Rectal smooth muscle tissue (tissue), 1 donor: ENCODE results near the gene SNRNP70.
A peak's percentile ranks its signal among the peaks of the same experiment; 100 is the strongest.
"Not testable (repeated sequence)": the region's sequence is repeated elsewhere in the genome, so short reads cannot be mapped to it uniquely, and the experiment has no call there.

ENCODE experiments used
- H3K27ac ChIP-seq: one replicate; pipeline ENCODE4 v1.7.0; 2013; ENCODE audit warnings: low read depth, low read length, inconsistent platforms
- H3K27me3 ChIP-seq: one replicate; pipeline ENCODE4 v1.7.0; 2013; ENCODE audit warnings: low read length; ENCODE audit not compliant: control insufficient read depth, insufficient read depth
- H3K36me3 ChIP-seq: one replicate; pipeline ENCODE4 v1.7.0; 2013; ENCODE audit warnings: low read length; ENCODE audit not compliant: control insufficient read depth, insufficient read depth
- H3K4me1 ChIP-seq: one replicate; pipeline ENCODE4 v1.7.0; 2013; ENCODE audit warnings: low read length; ENCODE audit not compliant: control insufficient read depth, insufficient read depth
- H3K4me3 ChIP-seq: one replicate; pipeline ENCODE4 v1.7.0; 2013; ENCODE audit warnings: low read length
- H3K9ac ChIP-seq: one replicate; pipeline ENCODE4 v1.7.0; 2013; ENCODE audit warnings: low read length

SNRNP70 gene

GRCh38 chr19:49085020-49085867 is at the start of gene SNRNP70:
SNRNP70 (plus strand) TSS chr19:49085451; CDS start chr19:49086415, 964 bp downstream.
- Histone ChIP-seq H3K9ac (peak within 1 kb of the TSS; percentile 54), H3K27me3 (no peaks in the 10 kb centered on the region), H3K4me1 (peaks cover 12% of the 10 kb centered on the region), H3K27ac (peak within 1 kb of the TSS; percentile 84), H3K4me3 (peak within 1 kb of the TSS; percentile 82), H3K36me3 (peaks cover 11% of the 10 kb centered on the region)

- H3K27ac ChIP-seq, H3K4me1 ChIP-seq, H3K27me3 ChIP-seq, H3K36me3 ChIP-seq, H3K9ac ChIP-seq, H3K4me3 ChIP-seq: not testable (repeated sequence)
Observed at GRCh38 chr19:49036815-49037214, 48.4 kb upstream of the SNRNP70 start, which contains the start of gene CGB1. CGB1 (minus strand) TSS chr19:49036895; CDS start chr19:49036711, 184 bp downstream.

- H3K4me1 ChIP-seq, H3K27ac ChIP-seq, H3K9ac ChIP-seq: not testable (repeated sequence)
Observed at GRCh38 chr19:49038111-49038510, 47.1 kb upstream of the SNRNP70 start.

GRCh38 chr19:49038557-49039276 is 46.5 kb upstream of the SNRNP70 start:
- not testable (repeated sequence) for H3K27ac ChIP-seq, H3K27me3 ChIP-seq, H3K36me3 ChIP-seq, H3K9ac ChIP-seq, H3K4me3 ChIP-seq, H3K4me1 ChIP-seq

More at GRCh38 chr19:49038111-49038510, 47.1 kb upstream of the SNRNP70 start:
- H3K27me3 ChIP-seq, H3K36me3 ChIP-seq, H3K4me3 ChIP-seq: not testable (repeated sequence)

GRCh38 chr19:49039736-49040135 is 45.5 kb upstream of the SNRNP70 start:
- not testable (repeated sequence) for H3K27ac ChIP-seq, H3K27me3 ChIP-seq, H3K4me1 ChIP-seq, H3K9ac ChIP-seq, H3K4me3 ChIP-seq, H3K36me3 ChIP-seq

- H3K27me3 ChIP-seq: no peaks in the 10 kb centered on the region
- H3K4me3 ChIP-seq: no peak overlapping the region
- H3K9ac ChIP-seq: no peak overlapping the region
- H3K4me1 ChIP-seq: no peaks in the 10 kb centered on the region
- H3K27ac ChIP-seq: no peak overlapping the region
- H3K36me3 ChIP-seq: no peaks in the 10 kb centered on the region
Observed at GRCh38 chr19:49042177-49042576, 43.1 kb upstream of the SNRNP70 start.

GRCh38 chr19:49042666-49043065 is 42.6 kb upstream of the SNRNP70 start:
- not testable (repeated sequence) for H3K9ac ChIP-seq, H3K36me3 ChIP-seq, H3K27me3 ChIP-seq, H3K4me1 ChIP-seq, H3K4me3 ChIP-seq, H3K27ac ChIP-seq

- not testable (repeated sequence) for H3K4me1 ChIP-seq, H3K27ac ChIP-seq, H3K36me3 ChIP-seq
Observed at GRCh38 chr19:49043548-49043947, 41.7 kb upstream of the SNRNP70 start, which contains the start of gene CGB5. CGB5 (plus strand) TSS chr19:49043848; CDS start chr19:49044210, 362 bp downstream.

GRCh38 chr19:49049011-49049410 is 36.2 kb upstream of the SNRNP70 start, which contains the start of gene CGB8:
CGB8 (minus strand) TSS chr19:49049111; CDS start chr19:49048739, 372 bp downstream.
- not testable (repeated sequence) for H3K36me3 ChIP-seq, H3K4me1 ChIP-seq, H3K27me3 ChIP-seq, H3K4me3 ChIP-seq, H3K27ac ChIP-seq, H3K9ac ChIP-seq

More at GRCh38 chr19:49043548-49043947, 41.7 kb upstream of the SNRNP70 start, which contains the start of gene CGB5:
- H3K4me3 ChIP-seq, H3K27me3 ChIP-seq, H3K9ac ChIP-seq: not testable (repeated sequence)

- H3K9ac ChIP-seq, H3K4me3 ChIP-seq, H3K36me3 ChIP-seq, H3K4me1 ChIP-seq, H3K27me3 ChIP-seq, H3K27ac ChIP-seq: not testable (repeated sequence)
Observed at GRCh38 chr19:49049834-49050233, 35.4 kb upstream of the SNRNP70 start.

- not testable (repeated sequence) for H3K4me3 ChIP-seq, H3K27ac ChIP-seq, H3K9ac ChIP-seq, H3K4me1 ChIP-seq, H3K27me3 ChIP-seq, H3K36me3 ChIP-seq
Observed at GRCh38 chr19:49050376-49051033, 34.7 kb upstream of the SNRNP70 start.
